A549 treated with CpdA at 1 μM for 4 hours (cell line): ENCODE measurements around the gene IL13. TPM values are rescaled to one million over a fixed set of nuclear protein-coding genes. Genes with fewer than 3 reads are reported as not detected.

ENCODE experiments used
- total RNA-seq: library from RNA; stranded (reverse); fragments of 200-300 nt; extraction: Qiagen RNA extraction; gene quantifications from 5 replicates; pipeline ENCODE4 v1.2.3, GENCODE V29; 2022; ENCODE audit warnings: low read depth

The IL13 gene
- total RNA-seq, result 0.07 TPM in 1 of 5 replicates, not detected in the others

GRCh38 chr5:132657676-132658380 lies at the start of gene IL13:
Gene IL13, plus strand, starts transcription at chr5:132658173. Its CDS starts 14 bp downstream, at chr5:132658187.

GRCh38 chr5:132673939-132674630 lies 16.1 kb downstream of the IL13 start, which contains the start of gene IL4:
Gene IL4, plus strand, starts transcription at chr5:132673989. Its CDS starts 62 bp downstream, at chr5:132674051.

Other genes starting within 250 kb of the IL13 start
- gene IRF1, start 167.4 kb upstream of the IL13 start, total RNA-seq, result 32.4 to 38.0 TPM (median 36.1 TPM) in 5 replicates
- not detected in 5 replicates for gene IL5, start 114.7 kb upstream of the IL13 start, total RNA-seq
- gene RAD50, start 101.2 kb upstream of the IL13 start, total RNA-seq, result 27.6 to 35.7 TPM (median 29.8 TPM) in 5 replicates
- not detected in 5 replicates for gene IL4, start 15.8 kb downstream of the IL13 start, total RNA-seq
- 7.4 to 14.0 TPM (median 9.6 TPM) in 5 replicates for gene KIF3A, start 79.4 kb downstream of the IL13 start, total RNA-seq
- gene CCNI2, start 89.3 kb downstream of the IL13 start, total RNA-seq, result 0.09 to 0.36 TPM (median 0.11 TPM) in 4 of 5 replicates, not detected in the other
- gene SEPTIN8, start 119.1 kb downstream of the IL13 start, total RNA-seq, result 17.3 to 21.5 TPM (median 18.5 TPM) in 5 replicates
- 0.08 to 0.17 TPM (median 0.15 TPM) in 4 of 5 replicates, not detected in the other for gene SOWAHA, start 155.1 kb downstream of the IL13 start, total RNA-seq
- gene SHROOM1, start 172.5 kb downstream of the IL13 start, total RNA-seq, result 7.8 to 11.0 TPM (median 9.6 TPM) in 5 replicates
- 0.17 to 0.56 TPM (median 0.24 TPM) in 5 replicates for gene GDF9, start 208.3 kb downstream of the IL13 start, total RNA-seq
- gene UQCRQ, start 208.5 kb downstream of the IL13 start, total RNA-seq, result 386 to 557 TPM (median 512 TPM) in 5 replicates
- gene LEAP2, start 215.5 kb downstream of the IL13 start, total RNA-seq, result 0.87 to 1.7 TPM (median 1.5 TPM) in 5 replicates